IPS-NIHi11 (cell line): Measurements from ENCODE around the gene LRRN3.

Experiments used
- DNase-seq: peaks from one replicate; pipeline ENCODE4 v3.0.0; 2012; ENCODE audit warnings: mixed read lengths, low spot score

The LRRN3 gene

DNA sequence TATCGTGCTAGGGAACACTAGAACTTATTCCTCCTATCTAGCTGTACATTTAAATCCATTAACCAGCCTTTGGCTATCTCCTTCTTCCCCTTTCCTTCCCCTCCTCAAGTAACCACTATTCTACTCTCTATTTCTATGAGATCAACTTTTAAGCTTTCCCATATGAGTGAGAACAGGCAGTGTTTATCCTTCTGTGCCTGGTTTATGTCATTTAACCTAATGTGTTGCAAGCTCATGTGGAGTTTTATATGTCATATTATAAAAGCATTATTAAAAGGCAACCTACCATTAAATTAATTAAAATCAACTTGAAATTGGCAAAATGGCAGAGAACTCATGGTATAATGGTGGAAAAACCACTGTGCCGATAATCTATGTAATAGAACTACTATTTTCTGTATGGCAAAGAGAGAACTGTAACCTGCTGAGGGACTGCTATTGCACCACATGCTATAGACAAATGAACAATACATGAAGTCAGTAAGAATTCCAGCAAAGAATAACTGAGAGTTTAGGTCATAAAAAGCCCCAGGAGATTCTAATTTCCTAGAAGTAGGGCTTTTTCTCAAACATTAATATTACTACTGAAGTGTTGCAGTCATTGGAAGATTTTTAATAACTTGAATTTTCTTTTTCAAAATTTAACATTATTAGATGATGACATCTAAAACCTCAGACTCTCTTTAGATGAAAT is 81.8 kb downstream of the LRRN3 start:
- no peak for DNase-seq

DNA sequence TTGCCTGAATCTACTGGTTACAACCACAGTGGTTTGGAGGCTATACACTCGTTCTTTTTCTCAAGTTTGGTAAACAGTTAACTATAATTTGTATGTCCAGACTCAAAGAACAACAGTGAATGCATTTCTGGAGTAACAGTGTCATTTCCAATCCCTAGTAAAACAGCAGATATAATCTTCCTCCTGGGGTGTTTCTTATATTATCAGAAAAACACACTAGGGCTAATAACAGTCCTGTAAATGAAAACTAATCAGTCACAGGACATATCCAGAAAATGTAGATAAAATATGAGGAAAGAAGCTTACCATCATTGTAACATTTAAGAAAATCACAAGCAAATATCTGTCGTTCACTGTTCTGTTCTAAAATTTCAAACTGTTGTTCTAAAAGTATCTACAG is 82.6 kb downstream of the LRRN3 start:
- DNase-seq = no peak

DNA sequence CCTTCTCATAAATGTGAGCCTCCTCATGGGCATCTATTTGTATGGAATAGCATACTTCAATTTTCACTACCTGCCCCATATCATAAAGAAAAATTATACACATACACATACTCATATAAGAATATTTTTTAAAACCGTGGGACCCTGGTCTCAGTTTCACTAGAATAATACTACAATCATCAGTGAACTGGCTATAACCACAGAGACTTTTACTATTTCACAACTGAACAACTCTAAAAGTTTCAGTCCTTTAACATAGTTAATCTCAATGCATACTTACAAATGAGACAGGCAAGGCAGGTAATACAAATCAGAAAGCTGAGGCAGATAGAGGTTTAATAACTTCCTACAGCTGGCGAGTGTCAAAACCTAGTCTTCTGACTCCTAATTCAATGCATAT is 83.1 kb downstream of the LRRN3 start:
- no peak for DNase-seq

DNA sequence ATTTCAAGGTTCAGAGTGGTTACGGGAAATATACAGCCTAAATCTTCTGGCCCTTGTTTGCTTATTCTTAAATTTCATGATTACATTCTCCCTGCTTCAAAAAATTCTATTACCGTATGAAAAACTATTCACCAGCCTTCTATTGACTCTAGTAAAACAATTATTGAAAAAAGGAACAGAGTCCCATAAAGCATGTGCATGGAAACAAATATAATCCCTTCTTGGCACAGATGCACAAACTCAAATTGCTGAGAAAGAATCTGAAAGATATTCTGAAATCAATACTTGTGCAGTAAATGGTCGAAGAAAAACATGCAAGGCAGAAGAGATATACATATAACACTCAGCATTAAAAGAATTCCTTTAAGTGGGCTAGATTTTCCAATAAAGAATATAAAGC is 83.6 kb downstream of the LRRN3 start:
- DNase-seq = no peak
